Colon (tissue), 2 donors: ENCODE results near the gene GNG2.
"Not testable (repeated sequence)": the region's sequence is repeated elsewhere in the genome, so short reads cannot be mapped to it uniquely, and the experiment has no call there.

Experiments used
- FAIRE-seq: peaks from 2 replicates; lab custom pipeline; 2012; peaks lifted over from hg19 to GRCh38; lab: Jason Lieb, UNC
- donor health status: control.
- donor health status: control.

The GNG2 gene

GRCh38 chr14:51894250-51894649, 33.8 kb downstream of the GNG2 start:
- no peak for FAIRE-seq

GRCh38 chr14:51895375-51895774, 35.0 kb downstream of the GNG2 start:
- FAIRE-seq, result no peak

GRCh38 chr14:51897791-51898355, 37.5 kb downstream of the GNG2 start:
- FAIRE-seq, result no peak

GRCh38 chr14:51901475-51902024, 41.1 kb downstream of the GNG2 start:
- FAIRE-seq, result no peak

GRCh38 chr14:51905656-51906121, 45.3 kb downstream of the GNG2 start:
- not testable (repeated sequence) for FAIRE-seq

- no peak for FAIRE-seq
These were observed 47.7 kb downstream of the GNG2 start for GRCh38 chr14:51908086-51908485.

- no peak for FAIRE-seq
These were observed 51.8 kb downstream of the GNG2 start for GRCh38 chr14:51912112-51912786.

- no peak for FAIRE-seq
These were observed 53.9 kb downstream of the GNG2 start for GRCh38 chr14:51914310-51914709.

GRCh38 chr14:51917193-51917592, 56.8 kb downstream of the GNG2 start:
- FAIRE-seq, result no peak

- no peak for FAIRE-seq
These were observed 60.6 kb downstream of the GNG2 start for GRCh38 chr14:51921026-51921425.

GRCh38 chr14:51922624-51923023, 62.2 kb downstream of the GNG2 start:
- FAIRE-seq, result no peak

GRCh38 chr14:51924600-51924999, 64.2 kb downstream of the GNG2 start:
- no peak for FAIRE-seq

GRCh38 chr14:51925980-51926379, 65.6 kb downstream of the GNG2 start:
- FAIRE-seq, result no peak

GRCh38 chr14:51926449-51926848, 66.0 kb downstream of the GNG2 start:
- no peak for FAIRE-seq

GRCh38 chr14:51928568-51928967, 68.2 kb downstream of the GNG2 start:
- FAIRE-seq, result no peak

- no peak for FAIRE-seq
These were observed 68.8 kb downstream of the GNG2 start for GRCh38 chr14:51929166-51929565.

- FAIRE-seq, result no peak
These were observed 69.7 kb downstream of the GNG2 start for GRCh38 chr14:51929910-51930682.

- FAIRE-seq, result no peak
These were observed 70.9 kb downstream of the GNG2 start for GRCh38 chr14:51931308-51931707.

GRCh38 chr14:51933191-51933590, 72.8 kb downstream of the GNG2 start:
- no peak for FAIRE-seq

GRCh38 chr14:51938137-51938536, 77.7 kb downstream of the GNG2 start:
- FAIRE-seq, result no peak

GRCh38 chr14:51938821-51939220, 78.4 kb downstream of the GNG2 start:
- FAIRE-seq, result no peak

GRCh38 chr14:51939226-51939625, 78.8 kb downstream of the GNG2 start:
- FAIRE-seq, result no peak

- no peak for FAIRE-seq
These were observed 79.4 kb downstream of the GNG2 start for GRCh38 chr14:51939755-51940301.
